GM13977 (cell line): ENCODE measurements around the gene FSCN2.

Experiments
- DNase-seq: peaks from one replicate; pipeline ENCODE4 v3.0.0; 2012; ENCODE audit warnings: low spot score
- in situ Hi-C: fragments of 300-500 bp; cut with MboI; formaldehyde crosslinking; loops from one replicate; pipeline ENCODE4 v1.12.0; 2022; ENCODE audit warnings: low sequenced_read_pairs, low pct_unique_long_range_greater_than_20kb, mixed read lengths, inconsistent platforms; ENCODE audit not compliant: unreplicated experiment
- TF ChIP-seq, protein P1 (sequence below): IDR thresholded peaks from 2 replicates; pipeline ENCODE4 v1.5.1; 2012; ENCODE audit warnings: mild to moderate bottlenecking, control low read depth; ENCODE audit not compliant: insufficient read depth; ENCODE audit errors: extremely low read depth, missing control alignments

Gene FSCN2

DNA sequence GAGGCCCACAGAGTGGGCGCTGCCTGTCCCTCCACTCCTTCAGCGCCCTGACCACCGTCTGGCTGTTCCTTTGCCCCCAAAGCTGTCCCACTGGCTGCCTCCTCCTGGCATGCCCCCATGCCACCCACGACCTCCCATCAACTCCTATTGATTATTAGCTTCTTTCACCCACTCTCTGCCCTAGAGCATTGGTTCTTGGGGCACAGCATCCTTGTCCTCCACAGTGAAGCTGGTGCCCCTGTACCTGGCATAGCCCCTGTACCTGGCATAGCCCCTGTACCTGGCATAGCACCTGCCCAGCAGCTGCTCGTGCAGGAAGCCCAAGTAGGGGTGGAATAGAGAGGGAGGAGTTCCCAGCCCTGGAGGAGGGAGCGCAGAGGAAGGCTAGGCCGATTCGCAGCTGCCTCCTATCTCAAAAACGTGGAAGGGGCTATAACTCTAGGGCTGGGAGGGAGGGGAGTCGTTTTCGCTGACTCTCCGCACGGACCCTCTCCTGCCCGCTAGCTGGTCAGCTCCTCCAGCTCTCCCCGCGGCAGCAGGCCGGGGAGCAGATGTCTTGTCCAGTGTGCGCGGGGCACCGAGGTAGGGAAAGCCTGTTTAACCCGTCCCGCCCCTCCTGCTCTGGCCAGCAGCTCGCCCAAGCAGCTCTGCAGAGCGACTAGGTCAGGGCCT, 9.9 kb upstream of the FSCN2 start:
- TF ChIP-seq, protein P1, sequence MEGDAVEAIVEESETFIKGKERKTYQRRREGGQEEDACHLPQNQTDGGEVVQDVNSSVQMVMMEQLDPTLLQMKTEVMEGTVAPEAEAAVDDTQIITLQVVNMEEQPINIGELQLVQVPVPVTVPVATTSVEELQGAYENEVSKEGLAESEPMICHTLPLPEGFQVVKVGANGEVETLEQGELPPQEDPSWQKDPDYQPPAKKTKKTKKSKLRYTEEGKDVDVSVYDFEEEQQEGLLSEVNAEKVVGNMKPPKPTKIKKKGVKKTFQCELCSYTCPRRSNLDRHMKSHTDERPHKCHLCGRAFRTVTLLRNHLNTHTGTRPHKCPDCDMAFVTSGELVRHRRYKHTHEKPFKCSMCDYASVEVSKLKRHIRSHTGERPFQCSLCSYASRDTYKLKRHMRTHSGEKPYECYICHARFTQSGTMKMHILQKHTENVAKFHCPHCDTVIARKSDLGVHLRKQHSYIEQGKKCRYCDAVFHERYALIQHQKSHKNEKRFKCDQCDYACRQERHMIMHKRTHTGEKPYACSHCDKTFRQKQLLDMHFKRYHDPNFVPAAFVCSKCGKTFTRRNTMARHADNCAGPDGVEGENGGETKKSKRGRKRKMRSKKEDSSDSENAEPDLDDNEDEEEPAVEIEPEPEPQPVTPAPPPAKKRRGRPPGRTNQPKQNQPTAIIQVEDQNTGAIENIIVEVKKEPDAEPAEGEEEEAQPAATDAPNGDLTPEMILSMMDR = no peak

DNA sequence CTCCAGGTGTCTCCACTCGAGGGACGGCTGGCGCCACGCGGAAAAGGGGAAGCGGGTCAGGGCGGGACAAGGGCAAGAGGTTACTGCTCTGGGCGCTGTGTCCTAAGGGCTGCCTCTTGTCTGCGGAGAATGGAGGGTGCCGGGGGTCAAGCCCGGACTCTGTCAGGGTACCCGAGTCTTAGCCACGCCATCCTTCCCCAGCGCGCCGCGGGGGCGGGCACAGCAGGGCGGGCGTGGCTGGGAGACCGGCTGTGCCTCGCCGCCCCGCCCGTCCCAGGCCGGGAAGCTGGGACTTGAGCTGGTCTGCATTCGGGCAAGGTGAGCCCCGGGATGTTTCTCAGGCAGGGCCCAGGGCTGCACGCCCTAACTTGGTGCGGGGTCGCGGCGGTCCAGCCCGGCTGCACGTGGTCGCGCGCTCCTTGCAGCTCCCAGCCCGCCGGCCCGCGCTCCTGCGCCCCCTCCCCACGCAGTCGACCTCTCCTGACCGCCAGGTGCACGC, 9.3 kb upstream of the FSCN2 start:
- TF ChIP-seq, protein P1 = no peak
- peak; percentile 64 for DNase-seq
- in situ Hi-C loops = no loop called here

More for the DNA sequence above, 9.9 kb upstream of the FSCN2 start:
- in situ Hi-C loops = no loop called here
- no peak for DNase-seq

DNA sequence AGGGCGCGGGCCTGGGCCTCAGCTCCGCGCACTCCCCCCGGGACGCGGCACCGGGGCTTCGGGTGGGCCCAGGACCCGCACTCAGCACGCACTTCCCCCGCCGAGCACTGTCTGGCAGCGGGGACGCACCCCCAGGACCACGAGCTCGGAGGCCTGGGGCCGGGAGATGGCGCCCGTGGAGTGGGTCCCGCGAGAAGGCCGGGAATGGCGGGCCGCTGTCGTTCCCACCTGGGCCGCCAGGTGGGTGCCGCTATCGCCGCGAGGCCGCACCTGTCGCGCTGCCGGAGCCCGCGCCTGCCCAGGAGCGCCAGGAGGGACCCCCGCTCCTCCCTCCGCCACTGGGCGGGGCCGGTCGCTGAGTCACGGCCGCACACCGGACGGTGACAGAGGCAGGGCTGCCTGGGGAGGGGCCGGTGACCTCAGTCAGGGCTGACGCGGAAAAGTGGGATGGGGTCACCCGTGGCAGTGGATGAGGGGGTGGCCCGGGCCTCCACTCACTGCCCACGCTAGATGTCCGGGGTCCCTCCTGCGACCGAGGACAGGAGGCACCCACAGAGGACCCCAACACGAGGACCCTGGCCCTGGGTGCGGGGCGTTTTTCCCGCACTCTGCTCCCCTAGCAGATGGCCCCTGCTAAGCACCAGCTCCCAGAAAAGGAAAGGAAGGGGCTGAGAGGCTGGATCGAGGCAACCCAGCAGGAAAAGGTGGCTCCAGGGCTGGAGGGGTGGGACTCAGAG, 8.7 kb upstream of the FSCN2 start:
- in situ Hi-C loops = no loop called here
- TF ChIP-seq, protein P1 = peak; percentile 66
- DNase-seq = peak; percentile 84

DNA sequence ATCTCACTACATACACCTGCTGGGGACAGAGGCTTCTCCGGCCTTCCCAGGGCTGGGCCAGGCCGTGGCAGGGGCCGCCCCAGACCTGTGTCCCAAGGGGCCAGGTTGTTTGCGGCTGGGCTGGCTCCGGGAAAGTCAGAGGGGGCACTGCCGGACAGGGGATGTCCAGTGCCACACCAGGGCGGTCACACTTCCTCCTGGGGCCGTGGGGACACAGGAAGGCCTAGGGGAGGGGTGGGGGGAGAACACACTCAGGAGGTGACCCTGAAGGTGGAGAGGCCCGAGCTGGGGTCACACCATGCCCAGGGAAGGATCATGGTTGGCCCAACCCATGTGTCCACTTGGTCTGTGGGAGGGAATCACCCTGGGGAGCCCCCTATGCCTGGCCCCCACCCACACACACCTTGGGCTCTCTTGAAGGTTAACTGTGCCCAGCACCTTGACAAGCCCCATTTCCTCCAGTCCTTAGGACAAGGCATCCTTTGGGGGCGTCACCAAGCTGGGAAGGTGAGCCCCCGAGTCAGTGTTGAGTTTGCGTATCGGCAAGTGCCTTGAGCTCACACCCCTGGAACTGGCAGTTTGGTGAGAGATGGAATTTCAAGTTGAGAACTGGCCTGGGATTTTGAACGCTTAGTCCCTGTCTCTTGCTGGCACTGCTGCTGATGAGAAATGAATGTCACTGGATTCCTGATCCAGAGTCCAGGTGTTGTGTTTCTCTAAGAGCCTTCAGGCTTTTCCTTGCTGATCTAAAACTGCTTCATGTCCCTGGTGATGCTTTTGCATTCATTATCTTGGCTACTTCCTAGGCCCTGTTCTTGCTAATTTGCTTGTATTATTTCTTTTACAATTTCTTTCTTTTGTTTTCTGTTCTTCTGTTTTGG, 7.9 kb upstream of the FSCN2 start:
- no peak for DNase-seq
- in situ Hi-C loops = no loop called here
- TF ChIP-seq, protein P1 = no peak

DNA sequence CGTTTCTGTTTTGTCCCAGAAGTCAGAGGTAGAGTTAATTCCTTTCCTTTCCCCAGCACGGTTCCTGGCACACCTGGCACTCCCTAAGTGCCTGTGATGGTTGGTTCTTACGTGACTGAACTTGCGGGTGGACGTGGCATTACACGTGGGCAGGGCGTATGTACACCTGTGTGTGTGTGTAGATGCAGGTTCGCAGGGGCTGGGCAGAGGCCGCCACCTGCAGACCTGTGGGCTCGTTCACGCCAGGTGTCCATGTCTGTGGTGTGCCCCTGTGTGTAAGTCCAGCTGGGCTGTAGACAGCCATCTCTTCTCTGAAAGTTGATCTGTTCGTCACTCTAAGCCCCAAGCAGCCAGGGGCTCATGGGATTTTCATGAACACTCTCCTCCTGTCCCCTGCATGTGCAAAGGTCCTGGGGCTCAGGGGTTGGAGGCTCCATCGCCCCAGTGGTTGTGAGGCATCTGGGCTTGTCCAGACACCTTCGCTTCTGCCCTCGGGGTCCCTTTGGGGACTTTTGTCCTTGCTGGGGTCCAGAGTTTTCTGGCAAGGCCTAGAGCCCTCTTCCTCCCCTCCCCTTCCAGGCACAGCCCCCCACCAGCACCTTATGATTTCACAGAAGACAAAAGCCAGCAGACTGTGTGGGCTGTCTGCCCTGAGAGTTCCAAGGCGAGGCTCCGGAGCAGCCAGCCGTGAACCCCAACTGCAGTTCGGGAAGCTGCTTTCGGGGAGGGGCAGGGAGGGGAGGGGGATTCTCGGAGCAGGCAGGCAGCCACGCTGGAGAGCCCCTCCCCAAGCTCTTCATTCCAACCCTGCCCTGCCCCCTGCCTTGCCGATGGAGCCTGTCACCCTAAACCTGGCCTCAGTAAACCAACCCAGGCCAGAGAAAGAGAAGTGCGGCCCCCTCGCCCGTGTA, 5.4 kb upstream of the FSCN2 start:
- TF ChIP-seq, protein P1 = no peak
- no peak for DNase-seq
- in situ Hi-C loops = no loop called here
